Adipocyte (in vitro differentiated cells): ENCODE data around the gene CDK19.

ENCODE experiments used
- DNase-seq: peaks from one replicate; pipeline ENCODE4 v3.0.0-alpha.2; 2015; ENCODE audit warnings: low read depth
- H3K27me3 ChIP-seq: replicated peaks from 2 replicates; pipeline ENCODE4 v1.7.0; 2013; ENCODE audit warnings: mild to moderate bottlenecking, low read length, moderate library complexity; ENCODE audit not compliant: control insufficient read depth, insufficient read depth
- H3K36me3 ChIP-seq: 2 replicates; pipeline ENCODE4 v1.7.0; 2013; ENCODE audit warnings: low read length, mild to moderate bottlenecking, moderate library complexity; ENCODE audit not compliant: control insufficient read depth, insufficient read depth, severe bottlenecking
- H3K4me1 ChIP-seq: 2 replicates; pipeline ENCODE4 v1.7.0; 2013; ENCODE audit warnings: mild to moderate bottlenecking, low read length, moderate library complexity; ENCODE audit not compliant: control insufficient read depth, insufficient read depth
- H3K4me3 ChIP-seq: 2 replicates; pipeline ENCODE4 v1.7.0; 2013; ENCODE audit warnings: mild to moderate bottlenecking, low read length, moderate library complexity
- H3K9ac ChIP-seq: 2 replicates; pipeline ENCODE4 v1.7.0; 2013; ENCODE audit warnings: mild to moderate bottlenecking, low read length, moderate library complexity
- H3K9me3 ChIP-seq: 2 replicates; pipeline ENCODE4 v1.7.0; 2013; ENCODE audit warnings: mild to moderate bottlenecking, low read length, moderate library complexity; ENCODE audit not compliant: control insufficient read depth

The CDK19 gene

DNA sequence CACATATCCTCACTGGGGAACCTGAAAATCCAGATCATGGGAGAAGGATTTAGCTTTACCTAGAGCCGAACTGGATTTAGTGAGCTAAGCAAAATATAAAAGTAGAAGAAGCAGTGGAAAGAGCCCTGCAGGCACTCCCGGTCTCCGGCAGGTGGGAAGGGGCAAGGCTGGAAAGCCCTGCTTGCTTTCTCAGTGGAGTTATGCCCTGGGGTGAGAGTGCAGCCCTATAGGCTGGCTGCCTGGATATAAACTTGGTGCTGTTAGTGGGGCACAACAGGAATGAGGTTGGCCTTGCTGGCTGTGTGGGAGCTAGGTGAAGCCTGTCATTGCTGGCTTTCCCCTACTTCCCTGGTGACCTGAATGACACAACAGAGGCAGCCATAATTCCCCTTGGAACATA is 122.0 kb downstream of the CDK19 start:
- no peaks in the 10 kb centered on the region for H3K4me1 ChIP-seq
- H3K4me3 ChIP-seq: no peak overlapping the region
- H3K36me3 ChIP-seq: no peaks in the 10 kb centered on the region
- no peak overlapping the region for H3K9ac ChIP-seq
- H3K9me3 ChIP-seq: no peaks in the 10 kb centered on the region
- DNase-seq: no peak
- H3K27me3 ChIP-seq: no peaks in the 10 kb centered on the region

DNA sequence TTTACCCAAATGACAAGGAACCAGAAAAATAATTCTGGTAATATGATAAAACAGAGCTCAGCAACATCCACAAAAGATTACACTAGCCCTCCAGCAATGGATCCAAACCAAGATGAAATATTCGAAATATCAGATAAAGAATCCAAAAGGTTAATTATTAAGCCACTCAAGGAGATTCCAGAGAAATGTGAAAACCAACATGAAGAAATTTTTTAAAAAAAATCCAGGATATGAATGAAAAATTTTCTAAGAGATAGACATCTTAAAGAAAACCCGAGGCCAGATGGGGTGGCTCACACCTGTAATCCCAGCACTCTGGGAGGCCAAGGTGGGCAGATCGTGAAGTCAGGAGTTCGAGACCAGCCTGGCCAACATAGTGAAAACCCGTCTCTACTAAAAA is 124.4 kb downstream of the CDK19 start:
- no peak for DNase-seq
- Histone ChIP-seq H3K27me3 (no peaks in the 10 kb centered on the region), H3K9ac (no peak overlapping the region), H3K9me3 (no peaks in the 10 kb centered on the region), H3K4me3 (no peak overlapping the region), H3K4me1 (no peaks in the 10 kb centered on the region), H3K36me3 (no peaks in the 10 kb centered on the region)

DNA sequence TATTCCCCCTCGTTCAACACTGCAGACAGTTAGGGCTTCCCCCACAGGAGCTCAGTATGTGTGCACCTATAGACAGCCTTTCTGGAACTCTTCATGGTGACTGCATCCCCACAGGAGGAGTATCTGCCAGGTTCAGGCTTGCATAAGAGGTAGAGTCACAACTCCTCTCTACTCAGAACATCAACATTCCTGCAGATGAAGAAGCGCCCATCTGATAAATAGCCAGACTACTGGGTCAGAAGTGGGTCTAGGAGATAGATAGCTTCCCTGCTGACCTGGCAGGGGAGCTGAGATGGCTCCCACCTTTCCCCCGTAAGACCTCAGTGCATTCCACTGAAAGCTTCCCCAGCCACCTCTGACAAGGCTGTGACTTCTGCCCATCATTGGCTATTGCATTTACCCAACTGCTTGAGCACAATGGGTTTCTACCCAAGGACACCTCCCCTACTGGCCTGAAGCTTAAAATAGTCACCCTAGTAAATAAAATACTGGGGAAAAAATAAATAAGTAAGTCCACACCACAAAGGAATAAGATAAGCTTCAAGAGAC is 125.1 kb downstream of the CDK19 start:
- Histone ChIP-seq H3K9me3 (no peaks in the 10 kb centered on the region), H3K27me3 (no peaks in the 10 kb centered on the region), H3K9ac (no peak overlapping the region), H3K36me3 (no peaks in the 10 kb centered on the region), H3K4me1 (no peaks in the 10 kb centered on the region), H3K4me3 (no peak overlapping the region)
- DNase-seq: no peak

DNA sequence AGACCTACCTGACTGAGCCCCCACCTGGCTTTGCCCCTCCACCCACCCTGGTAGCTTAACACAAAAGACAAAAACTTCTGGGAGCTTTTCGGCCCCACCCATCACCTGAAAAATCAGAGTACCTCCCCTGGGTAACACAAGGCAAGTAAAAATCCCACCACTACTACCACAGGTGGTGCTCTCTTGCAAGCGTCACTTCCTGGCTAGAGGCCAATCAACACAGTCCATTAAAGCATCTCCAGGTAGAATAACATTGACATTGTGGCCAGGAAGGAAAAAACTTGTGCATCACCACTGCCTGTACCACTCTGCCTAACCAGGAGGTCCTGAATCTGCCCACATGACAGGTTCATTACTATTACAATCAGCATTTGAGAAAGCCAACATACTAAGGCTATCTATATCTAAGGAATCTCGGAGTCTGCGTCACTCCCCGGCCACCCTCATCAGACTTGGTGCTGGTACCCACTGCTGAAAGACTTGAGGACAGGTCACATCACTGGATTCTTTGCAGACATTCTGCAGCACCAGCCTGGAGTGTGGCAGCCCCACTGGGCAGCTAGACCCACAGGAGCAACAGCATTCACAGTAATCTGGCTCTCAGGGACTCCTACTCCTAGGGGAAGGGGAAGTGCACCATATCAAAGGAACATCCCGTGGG is 125.9 kb downstream of the CDK19 start:
- no peak overlapping the region for H3K4me3 ChIP-seq
- H3K9ac ChIP-seq: no peak overlapping the region

DNA sequence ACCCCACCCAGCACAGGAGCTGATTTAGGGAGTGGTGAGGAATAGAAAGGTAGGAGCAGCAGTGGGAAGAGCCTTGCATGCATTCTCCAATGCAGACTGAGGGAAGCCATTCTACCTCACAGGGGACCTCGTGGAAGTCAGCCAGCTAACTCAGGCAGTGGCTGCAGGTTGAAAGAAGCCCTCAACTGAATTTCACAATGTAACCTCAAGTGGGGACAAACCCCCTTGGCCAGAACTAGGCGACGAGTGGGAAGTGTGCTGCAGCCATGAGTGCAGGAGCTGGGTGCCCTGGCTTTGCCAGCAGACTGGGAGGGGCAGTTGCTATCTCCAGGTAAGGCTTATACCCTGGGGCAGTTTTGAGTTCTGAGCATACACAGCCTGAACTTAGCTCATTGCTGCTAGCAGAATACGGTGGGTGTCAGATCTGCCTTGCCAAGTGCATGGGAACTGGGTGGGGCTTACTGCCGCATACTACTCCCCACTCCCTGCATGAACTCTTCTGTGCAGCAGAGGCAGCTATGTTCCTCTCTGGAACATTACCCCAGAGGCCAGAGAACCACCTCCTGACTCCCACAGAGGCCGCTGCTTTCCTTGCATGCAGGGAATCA is 126.5 kb downstream of the CDK19 start:
- Histone ChIP-seq H3K4me3 (no peak overlapping the region), H3K9ac (no peak overlapping the region), H3K27me3 (no peaks in the 10 kb centered on the region), H3K9me3 (no peaks in the 10 kb centered on the region), H3K4me1 (no peaks in the 10 kb centered on the region), H3K36me3 (no peaks in the 10 kb centered on the region)
- no peak for DNase-seq

More for the DNA sequence above, 125.9 kb downstream of the CDK19 start:
- Histone ChIP-seq H3K4me1 (no peaks in the 10 kb centered on the region), H3K36me3 (no peaks in the 10 kb centered on the region), H3K27me3 (no peaks in the 10 kb centered on the region), H3K9me3 (no peaks in the 10 kb centered on the region)
- DNase-seq: no peak

DNA sequence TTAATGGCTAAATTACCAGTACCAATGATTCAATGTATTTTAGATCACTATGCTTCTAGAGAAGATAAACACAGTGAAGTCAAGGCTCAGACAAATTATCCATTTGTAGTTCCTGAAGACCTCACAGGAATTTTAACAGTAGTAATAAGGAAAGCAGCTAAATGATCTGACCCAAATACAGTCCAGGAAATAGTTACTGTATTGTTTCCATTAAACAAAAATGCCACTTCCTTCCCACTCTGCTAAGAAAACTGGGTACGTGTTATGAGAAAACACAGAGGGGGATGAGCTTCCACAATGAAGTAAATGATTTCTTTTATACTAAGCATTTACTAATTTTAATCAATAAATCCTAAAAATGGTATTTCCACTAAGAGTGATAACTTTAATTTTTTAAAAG is 127.9 kb downstream of the CDK19 start:
- Histone ChIP-seq H3K4me1 (no peaks in the 10 kb centered on the region), H3K9me3 (no peaks in the 10 kb centered on the region)

DNA sequence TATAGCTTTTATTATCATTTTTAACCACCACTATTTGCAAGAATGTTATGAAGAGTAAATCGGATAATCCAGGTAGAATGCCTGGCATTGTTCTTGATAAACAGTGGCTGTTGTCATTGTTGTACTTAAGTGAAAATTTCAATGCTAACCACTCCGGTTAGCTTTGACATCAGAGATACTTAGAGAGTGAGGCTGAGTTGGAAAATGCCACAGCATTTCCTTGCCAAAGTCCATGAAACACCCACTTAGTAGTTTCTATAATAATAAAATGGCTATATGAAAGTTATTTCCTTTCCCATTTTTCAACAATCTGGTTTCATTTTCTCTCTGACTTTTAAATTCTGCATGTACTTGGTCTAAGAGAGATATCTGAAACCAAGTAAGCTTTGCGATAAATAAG is 132.0 kb downstream of the CDK19 start:
- Histone ChIP-seq H3K27me3 (no peaks in the 10 kb centered on the region), H3K9me3 (no peaks in the 10 kb centered on the region), H3K9ac (no peak overlapping the region), H3K36me3 (no peaks in the 10 kb centered on the region), H3K4me1 (peaks cover 3% of the 10 kb centered on the region), H3K4me3 (no peak overlapping the region)
- DNase-seq: no peak

More for the DNA sequence above, 127.9 kb downstream of the CDK19 start:
- Histone ChIP-seq H3K27me3 (no peaks in the 10 kb centered on the region), H3K9ac (no peak overlapping the region), H3K36me3 (no peaks in the 10 kb centered on the region), H3K4me3 (no peak overlapping the region)
- DNase-seq: no peak

DNA sequence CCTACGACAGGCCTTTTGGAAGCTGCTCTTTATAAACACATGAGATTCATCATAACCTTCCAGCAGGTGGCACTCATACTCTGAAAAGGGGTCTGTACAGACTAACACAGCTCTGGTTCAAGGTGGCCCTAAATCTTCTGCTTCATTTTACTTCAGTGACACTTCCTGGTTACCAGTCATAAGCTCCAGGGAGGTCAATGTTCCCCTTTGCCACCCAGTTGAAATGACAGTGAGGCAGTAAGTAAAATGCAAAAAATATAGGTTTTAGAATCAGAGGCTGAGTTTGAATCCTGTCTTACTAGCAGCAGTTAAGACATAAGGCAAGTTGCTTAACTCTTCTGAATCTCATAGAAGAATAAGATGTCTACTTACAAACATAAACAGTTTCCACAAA is 132.8 kb downstream of the CDK19 start:
- peak; percentile 89 for DNase-seq
- Histone ChIP-seq H3K27me3 (no peaks in the 10 kb centered on the region), H3K9ac (no peak overlapping the region), H3K36me3 (no peaks in the 10 kb centered on the region), H3K4me3 (no peak overlapping the region), H3K4me1 (peaks cover 3% of the 10 kb centered on the region), H3K9me3 (no peaks in the 10 kb centered on the region)

DNA sequence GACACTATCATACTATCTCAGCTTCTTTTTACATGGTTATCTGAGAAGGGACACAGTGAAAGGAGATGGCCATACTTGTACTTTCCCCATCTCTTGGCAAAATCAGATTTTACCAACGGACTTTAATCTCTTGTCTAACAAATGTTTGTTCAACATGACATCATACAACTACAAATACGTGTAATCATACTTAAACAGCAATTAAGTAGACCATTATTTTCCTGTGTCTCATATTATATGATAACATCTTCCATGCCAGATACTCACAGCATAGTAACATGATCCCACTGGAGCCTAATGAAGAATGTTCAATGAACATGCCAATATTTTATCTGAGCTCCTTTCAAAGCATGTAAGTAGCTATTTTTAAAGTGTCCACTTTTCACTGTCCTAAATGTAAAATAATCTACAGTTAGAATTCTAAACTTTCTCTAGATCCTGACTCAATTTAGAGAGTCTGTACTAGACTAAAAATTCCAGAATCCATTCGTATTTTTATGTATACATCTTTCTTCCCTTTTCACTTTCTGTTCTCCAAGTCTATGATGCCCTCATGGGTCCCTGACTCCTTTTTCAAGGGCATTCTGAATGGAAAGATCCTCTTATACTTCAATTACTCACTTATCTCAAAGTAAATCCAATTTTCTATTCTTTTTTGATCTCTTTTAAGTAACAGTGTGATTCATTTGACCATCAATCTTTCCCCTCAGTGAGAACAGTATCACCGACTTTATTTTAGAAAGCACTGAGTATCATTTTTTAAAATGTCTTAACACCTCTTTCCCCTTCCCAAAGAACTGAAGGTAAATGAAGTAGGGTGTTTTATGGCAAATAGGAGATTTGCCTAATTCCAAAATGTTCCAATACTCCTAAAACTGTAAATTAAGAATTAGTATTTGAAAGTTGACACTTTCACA is 133.5 kb downstream of the CDK19 start:
- Histone ChIP-seq H3K9ac (peak overlapping the region; percentile 9), H3K4me3 (no peak overlapping the region), H3K9me3 (no peaks in the 10 kb centered on the region), H3K36me3 (no peaks in the 10 kb centered on the region), H3K4me1 (peaks cover 3% of the 10 kb centered on the region), H3K27me3 (no peaks in the 10 kb centered on the region)
- no peak for DNase-seq

DNA sequence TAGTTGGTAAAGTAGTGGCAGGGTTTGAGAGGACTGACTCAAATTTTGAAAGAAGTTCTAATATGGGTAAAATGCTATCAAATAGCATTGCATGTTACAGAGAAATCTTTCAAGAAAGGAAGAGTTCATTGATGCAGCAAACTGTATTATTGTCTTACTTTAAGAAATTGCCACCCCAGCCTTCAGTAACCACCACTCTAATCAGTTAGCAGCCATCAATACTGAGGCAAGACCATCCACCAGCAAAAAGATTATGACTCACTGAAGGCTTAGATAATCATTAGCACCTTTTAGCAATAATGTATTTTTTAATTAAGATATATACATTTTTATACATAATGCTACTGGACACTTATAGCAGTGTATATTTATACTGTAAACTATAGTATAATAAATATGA is 138.9 kb downstream of the CDK19 start:
- Histone ChIP-seq H3K9me3 (no peaks in the 10 kb centered on the region), H3K4me1 (no peaks in the 10 kb centered on the region), H3K4me3 (no peak overlapping the region), H3K36me3 (no peaks in the 10 kb centered on the region), H3K27me3 (no peaks in the 10 kb centered on the region), H3K9ac (no peak overlapping the region)
- no peak for DNase-seq

DNA sequence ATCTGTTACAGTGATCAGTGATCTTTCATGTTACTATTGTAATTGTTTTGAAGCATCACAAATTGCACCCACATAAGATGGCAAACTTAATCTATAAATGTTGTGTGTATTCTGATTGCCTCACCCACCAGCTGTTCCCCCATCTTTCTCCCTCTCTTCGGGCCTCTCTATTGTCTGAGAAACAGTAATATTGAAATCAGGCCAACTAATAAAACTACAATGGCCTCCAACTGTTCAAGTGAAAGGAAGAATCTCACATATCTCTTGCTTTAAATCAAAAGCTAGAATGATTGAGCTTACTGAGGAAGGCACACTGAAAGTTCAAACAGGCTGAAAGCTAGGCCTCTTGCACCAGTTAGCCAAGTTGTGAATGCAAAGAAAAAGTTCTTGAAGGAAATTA is 141.2 kb downstream of the CDK19 start:
- no peaks in the 10 kb centered on the region for H3K9me3 ChIP-seq
- no peaks in the 10 kb centered on the region for H3K27me3 ChIP-seq
- no peak overlapping the region for H3K9ac ChIP-seq
- no peak for DNase-seq
- no peaks in the 10 kb centered on the region for H3K4me1 ChIP-seq
- H3K4me3 ChIP-seq: no peak overlapping the region
- no peaks in the 10 kb centered on the region for H3K36me3 ChIP-seq
